ENCODE results near the gene IKZF5. TPM values are rescaled to one million over a fixed set of nuclear protein-coding genes. Genes with fewer than 3 reads are reported as not detected.

Gene IKZF5
- total RNA-seq, 4 donors from 2014 or later, result 6.2 to 11.1 (median 7.1) TPM

GRCh38 chr10:122988501-122988900 lies 20.1 kb downstream of the IKZF5 start:
- intact Hi-C loops (cut with DNase I; ENCODE audit: low total_unique reads) (no loop called here), in situ Hi-C loops (cut with MboI; ENCODE audit: low pct_ligation_motif_present in 1 of 4, low pct_unique_long_range_greater_than_20kb in 1 of 4, low sequenced_read_pairs in 3 of 4) (no loop called here)
- Histone ChIP-seq H3K4me3 (no peak overlapping the region), H3K27ac (no peak overlapping the region), H3K4me1 (no peaks in the 10 kb centered on the region), H3K9me3 (no peaks in the 10 kb centered on the region), H3K36me3 (peaks cover 0 to 9% (median 1%) of the 10 kb centered on the region in 4 donors), H3K27me3 (no peaks in the 10 kb centered on the region)
- whole genome bisulfite sequencing, 2 donors (ENCODE audit: low coverage in 1 of 2), result 79 to 86% methylated on average over 2 of the region's 2 CpGs
- no peak for TF ChIP-seq POLR2AphosphoS5 (IDR thresholded peaks at IDR 0.05)
- DNase-seq, result no peak

- in situ Hi-C loops (cut with MboI; ENCODE audit: low pct_ligation_motif_present in 1 of 4, low pct_unique_long_range_greater_than_20kb in 1 of 4, low sequenced_read_pairs in 3 of 4), result no loop called here
- Histone ChIP-seq H3K27ac (no peak overlapping the region), H3K36me3 (no peaks in the 10 kb centered on the region), H3K4me1 (no peaks in the 10 kb centered on the region), H3K9me3 (no peaks in the 10 kb centered on the region), H3K4me3 (no peak overlapping the region), H3K27me3 (no peaks in the 10 kb centered on the region)
- intact Hi-C loops (cut with DNase I; ENCODE audit: low total_unique reads), result no loop called here
- 74 to 80% methylated on average over 5 to 6 of the region's 6 CpGs for WGBS, 2 donors (ENCODE audit: low coverage in 1 of 2)
- TF ChIP-seq EP300 (IDR thresholded peaks at IDR 0.05; ENCODE audit: low read depth) (no peak), POLR2AphosphoS5 (IDR thresholded peaks at IDR 0.05) (no peak), POLR2A (IDR thresholded peaks at IDR 0.05) (no peak)
- TF ChIP-seq, protein P1, sequence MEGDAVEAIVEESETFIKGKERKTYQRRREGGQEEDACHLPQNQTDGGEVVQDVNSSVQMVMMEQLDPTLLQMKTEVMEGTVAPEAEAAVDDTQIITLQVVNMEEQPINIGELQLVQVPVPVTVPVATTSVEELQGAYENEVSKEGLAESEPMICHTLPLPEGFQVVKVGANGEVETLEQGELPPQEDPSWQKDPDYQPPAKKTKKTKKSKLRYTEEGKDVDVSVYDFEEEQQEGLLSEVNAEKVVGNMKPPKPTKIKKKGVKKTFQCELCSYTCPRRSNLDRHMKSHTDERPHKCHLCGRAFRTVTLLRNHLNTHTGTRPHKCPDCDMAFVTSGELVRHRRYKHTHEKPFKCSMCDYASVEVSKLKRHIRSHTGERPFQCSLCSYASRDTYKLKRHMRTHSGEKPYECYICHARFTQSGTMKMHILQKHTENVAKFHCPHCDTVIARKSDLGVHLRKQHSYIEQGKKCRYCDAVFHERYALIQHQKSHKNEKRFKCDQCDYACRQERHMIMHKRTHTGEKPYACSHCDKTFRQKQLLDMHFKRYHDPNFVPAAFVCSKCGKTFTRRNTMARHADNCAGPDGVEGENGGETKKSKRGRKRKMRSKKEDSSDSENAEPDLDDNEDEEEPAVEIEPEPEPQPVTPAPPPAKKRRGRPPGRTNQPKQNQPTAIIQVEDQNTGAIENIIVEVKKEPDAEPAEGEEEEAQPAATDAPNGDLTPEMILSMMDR (IDR thresholded peaks at IDR 0.05), result no peak
- no peak for DNase-seq
These were observed 22.3 kb downstream of the IKZF5 start for GRCh38 chr10:122986335-122986734.

- 98% methylated on average over 2 of the region's 2 CpGs; no CpG with 5 or more reads in 1 of the 2 donors for WGBS, 2 donors (ENCODE audit: low coverage in 1 of 2)
- H3K4me3 ChIP-seq, result no peak overlapping the region
- H3K36me3 ChIP-seq, result no peaks in the 10 kb centered on the region
- no peaks in the 10 kb centered on the region for H3K9me3 ChIP-seq
- H3K27me3 ChIP-seq, result no peaks in the 10 kb centered on the region
- intact Hi-C loops (cut with DNase I; ENCODE audit: low total_unique reads), result no loop called here
- in situ Hi-C loops (cut with MboI; ENCODE audit: low pct_ligation_motif_present in 1 of 4, low pct_unique_long_range_greater_than_20kb in 1 of 4, low sequenced_read_pairs in 3 of 4), result no loop called here
- H3K27ac ChIP-seq, result no peak overlapping the region
- DNase-seq, result no peak
- no peak for TF ChIP-seq POLR2AphosphoS5 (IDR thresholded peaks at IDR 0.05)
- TF ChIP-seq, protein P1 (IDR thresholded peaks at IDR 0.05), result no peak
- no peak for TF ChIP-seq EP300 (IDR thresholded peaks at IDR 0.05; ENCODE audit: low read depth)
- H3K4me1 ChIP-seq, result peaks cover 2 to 10% (median 5%) of the 10 kb centered on the region in 4 donors
These were observed 23.9 kb downstream of the IKZF5 start for GRCh38 chr10:122984708-122985107.

DNA sequence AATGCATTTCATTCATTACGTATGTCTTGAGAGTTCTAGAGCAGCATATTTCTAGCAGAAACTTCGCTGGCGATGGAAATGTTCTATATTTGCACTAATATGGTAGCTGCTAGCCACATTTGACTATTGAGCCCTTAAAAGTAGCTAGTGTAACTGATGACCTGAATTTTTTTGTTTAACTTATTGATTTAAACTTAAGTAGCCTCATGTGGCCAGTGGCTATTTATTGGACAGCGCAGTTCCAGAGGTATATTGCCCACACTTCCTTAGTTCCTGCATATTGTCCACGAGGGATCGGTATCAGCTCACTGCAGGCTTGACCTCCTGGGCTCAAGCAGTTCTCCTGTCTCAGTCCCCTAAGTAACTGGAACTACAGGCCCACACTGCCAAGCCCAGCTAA lies 24.7 kb downstream of the IKZF5 start:
- DNase-seq, result no peak
- Histone ChIP-seq H3K4me1 (peaks cover 5 to 14% (median 8%) of the 10 kb centered on the region in 4 donors), H3K27me3 (no peaks in the 10 kb centered on the region), H3K4me3 (no peak overlapping the region), H3K27ac (no peak overlapping the region), H3K9me3 (no peaks in the 10 kb centered on the region), H3K36me3 (no peaks in the 10 kb centered on the region)
- intact Hi-C loops (cut with DNase I; ENCODE audit: low total_unique reads) (no loop called here), in situ Hi-C loops (cut with MboI; ENCODE audit: low pct_ligation_motif_present in 1 of 4, low pct_unique_long_range_greater_than_20kb in 1 of 4, low sequenced_read_pairs in 3 of 4) (no loop called here)
- WGBS, 2 donors (ENCODE audit: low coverage in 1 of 2), result 97 to 100% methylated on average over 3 to 6 of the region's 6 CpGs
- no peak for TF ChIP-seq POLR2AphosphoS5 (IDR thresholded peaks at IDR 0.05)
- no peak for TF ChIP-seq POLR2A (IDR thresholded peaks at IDR 0.05)
- TF ChIP-seq, protein P1 (IDR thresholded peaks at IDR 0.05), result no peak
- TF ChIP-seq EP300 (IDR thresholded peaks at IDR 0.05; ENCODE audit: low read depth), result no peak

- Histone ChIP-seq H3K27ac (peak overlapping the region; percentile 86 to 96 (median 94)), H3K27me3 (no peaks in the 10 kb centered on the region), H3K9me3 (no peaks in the 10 kb centered on the region), H3K36me3 (no peaks in the 10 kb centered on the region), H3K4me1 (peaks cover 5 to 14% (median 8%) of the 10 kb centered on the region in 4 donors), H3K4me3 (peak overlapping the region in 3 of 4 donors; percentile 54 to 94 (median 58))
- in situ Hi-C loops (cut with MboI; ENCODE audit: low pct_ligation_motif_present in 1 of 4, low pct_unique_long_range_greater_than_20kb in 1 of 4, low sequenced_read_pairs in 3 of 4), result no loop called here
- intact Hi-C loops (cut with DNase I; ENCODE audit: low total_unique reads), result no loop called here
- TF ChIP-seq, protein P1 (IDR thresholded peaks at IDR 0.05), result peak; percentile 15 to 39 (median 28)
- TF ChIP-seq EP300 (IDR thresholded peaks at IDR 0.05; ENCODE audit: low read depth) (no peak), POLR2AphosphoS5 (IDR thresholded peaks at IDR 0.05) (no peak), POLR2A (IDR thresholded peaks at IDR 0.05) (no peak)
- DNase-seq, result no peak
- WGBS, 2 donors (ENCODE audit: low coverage in 1 of 2), result 27% methylated on average over 4 of the region's 4 CpGs; no CpG with 5 or more reads in 1 of the 2 donors
These were observed 27.5 kb downstream of the IKZF5 start for GRCh38 chr10:122981066-122981464.

All from transverse colon (tissue), 4 donors.